HG02973 (cell line): Measurements from ENCODE around the gene CHRDL1.
A peak's percentile ranks its signal among the peaks of the same experiment; 100 is the strongest.
"Not testable (repeated sequence)": the region's sequence is repeated elsewhere in the genome, so short reads cannot be mapped to it uniquely, and the experiment has no call there.

Experiments used
- ATAC-seq: cut with Tn5 transposase; IDR thresholded peaks from one replicate; pipeline ENCODE4 v1.9.1; 2021; ENCODE audit warnings: moderate library complexity; ENCODE audit not compliant: unreplicated experiment

CHRDL1 gene

GRCh38 chrX:110665223-110666002, 130.2 kb downstream of the CHRDL1 start:
- ATAC-seq: peak; percentile 70

- ATAC-seq: no peak
These were observed 138.5 kb downstream of the CHRDL1 start for GRCh38 chrX:110657073-110657472.

GRCh38 chrX:110654280-110654679, 141.3 kb downstream of the CHRDL1 start:
- ATAC-seq: not testable (repeated sequence)

- ATAC-seq: no peak
These were observed 149.2 kb downstream of the CHRDL1 start for GRCh38 chrX:110646386-110646785.
